ENCODE measurements around the gene HSPB1.
"Not testable (repeated sequence)": the region's sequence is repeated elsewhere in the genome, so short reads cannot be mapped to it uniquely, and the experiment has no call there.

The HSPB1 gene

DNA sequence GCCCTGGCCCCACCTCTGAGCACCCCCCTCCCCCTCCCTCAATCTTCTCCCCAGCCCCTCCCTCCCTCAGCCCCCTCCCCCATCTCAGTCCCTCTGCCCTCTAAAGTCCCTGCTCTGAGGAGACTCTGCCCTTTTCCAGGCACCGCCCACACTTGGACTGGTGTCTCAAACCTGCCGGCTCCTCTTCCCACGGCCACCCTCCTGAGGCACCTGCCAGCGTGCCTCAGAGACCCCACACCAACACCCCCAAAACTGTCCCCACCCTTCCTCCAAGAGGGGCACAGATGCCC, 34.6 kb upstream of the HSPB1 start:
- no peak overlapping the region for H3K4me3 ChIP-seq (ENCODE audit: low read length)
- H3K36me3 ChIP-seq (ENCODE audit: control insufficient read depth, insufficient read depth, low read length, severe bottlenecking), result no peaks in the 10 kb centered on the region
- no peak for DNase-seq (ENCODE audit: low read depth)
- no peaks in the 10 kb centered on the region for H3K9me3 ChIP-seq (ENCODE audit: control insufficient read depth, low read length)
- peaks cover 32% of the 10 kb centered on the region for H3K27me3 ChIP-seq (replicated peaks; ENCODE audit: control insufficient read depth, insufficient read depth, low read length)
- H3K4me1 ChIP-seq (ENCODE audit: control insufficient read depth, insufficient read depth, low read length), result peaks cover 4% of the 10 kb centered on the region
- H3K9ac ChIP-seq (ENCODE audit: low read length), result no peak overlapping the region

DNA sequence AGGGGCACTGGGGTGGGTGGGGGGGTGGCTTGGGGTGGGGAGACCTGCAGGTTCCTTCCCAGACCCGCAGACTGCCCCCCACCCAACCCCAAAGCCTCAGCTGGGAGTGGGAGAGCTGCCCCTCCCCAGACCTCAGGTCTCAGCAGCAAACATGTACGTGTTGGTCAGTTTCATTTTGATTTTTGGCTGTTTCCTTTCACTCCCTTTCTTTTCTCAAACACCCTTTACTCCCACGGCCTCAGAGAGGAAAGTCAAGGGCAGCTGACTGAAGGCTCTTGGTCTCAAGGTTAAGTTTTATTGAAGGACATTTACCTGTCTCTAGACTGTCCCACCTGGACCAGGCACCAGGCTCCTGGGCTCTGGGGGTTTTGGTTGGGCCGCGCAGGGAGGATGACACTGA, 34.1 kb upstream of the HSPB1 start:
- Histone ChIP-seq H3K4me3 (ENCODE audit: low read length) (no peak overlapping the region), H3K27me3 (replicated peaks; ENCODE audit: control insufficient read depth, insufficient read depth, low read length) (peaks cover 37% of the 10 kb centered on the region), H3K36me3 (ENCODE audit: control insufficient read depth, insufficient read depth, low read length, severe bottlenecking) (no peaks in the 10 kb centered on the region)

DNA sequence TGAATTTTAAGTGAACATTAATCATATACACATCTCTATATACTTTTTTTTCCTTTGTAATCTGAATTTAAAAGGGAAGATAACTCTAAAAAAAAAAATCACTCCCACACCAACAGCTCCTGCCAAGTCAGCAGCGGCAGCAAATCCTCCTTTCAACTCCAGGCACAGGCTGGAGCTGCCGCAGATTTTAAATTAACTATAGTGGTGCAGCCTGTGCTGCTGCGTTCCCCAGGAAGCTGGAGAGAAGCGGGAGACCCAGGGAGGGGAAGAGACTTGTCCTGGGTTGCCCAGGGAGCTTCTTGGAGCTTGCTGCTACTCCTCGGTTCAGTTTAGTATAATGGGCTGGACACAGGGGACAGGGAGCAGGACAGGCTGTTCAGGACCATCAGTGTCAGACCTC, 32.6 kb upstream of the HSPB1 start:
- Histone ChIP-seq H3K36me3 (ENCODE audit: control insufficient read depth, insufficient read depth, low read length, severe bottlenecking) (no peaks in the 10 kb centered on the region), H3K27me3 (replicated peaks; ENCODE audit: control insufficient read depth, insufficient read depth, low read length) (peaks cover 49% of the 10 kb centered on the region), H3K4me1 (ENCODE audit: control insufficient read depth, insufficient read depth, low read length) (peaks cover 4% of the 10 kb centered on the region), H3K9ac (ENCODE audit: low read length) (no peak overlapping the region), H3K4me3 (ENCODE audit: low read length) (no peak overlapping the region), H3K9me3 (ENCODE audit: control insufficient read depth, low read length) (no peaks in the 10 kb centered on the region)
- DNase-seq (ENCODE audit: low read depth), result peak; percentile 15

More for the DNA sequence above, 34.1 kb upstream of the HSPB1 start:
- Histone ChIP-seq H3K4me1 (ENCODE audit: control insufficient read depth, insufficient read depth, low read length) (peaks cover 4% of the 10 kb centered on the region), H3K9ac (ENCODE audit: low read length) (no peak overlapping the region), H3K9me3 (ENCODE audit: control insufficient read depth, low read length) (no peaks in the 10 kb centered on the region)
- DNase-seq (ENCODE audit: low read depth), result no peak

DNA sequence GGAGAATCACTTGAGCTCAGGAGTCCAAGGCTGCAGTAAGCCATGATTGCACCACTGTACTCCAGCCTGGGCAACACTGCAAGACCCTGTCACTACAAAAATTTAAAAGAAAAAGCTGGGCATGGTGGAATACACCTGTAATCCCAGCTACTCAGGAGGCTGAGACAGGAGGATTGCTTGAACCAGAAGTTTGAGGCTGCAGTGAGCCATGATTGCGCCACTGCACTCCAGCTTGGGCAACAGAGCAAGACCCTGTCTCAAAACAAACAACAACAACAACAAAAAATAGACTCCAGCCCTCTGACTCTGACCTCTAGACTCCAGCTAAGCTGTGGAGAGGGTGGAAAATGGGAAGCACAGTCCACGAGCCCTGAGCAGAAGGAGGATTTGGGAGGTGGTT, 31.1 kb upstream of the HSPB1 start:
- H3K4me1 ChIP-seq (ENCODE audit: control insufficient read depth, insufficient read depth, low read length); DNase-seq (ENCODE audit: low read depth); H3K36me3 ChIP-seq (ENCODE audit: control insufficient read depth, insufficient read depth, low read length, severe bottlenecking); H3K9me3 ChIP-seq (ENCODE audit: control insufficient read depth, low read length); H3K9ac ChIP-seq (ENCODE audit: low read length); H3K4me3 ChIP-seq (ENCODE audit: low read length): not testable (repeated sequence)
- peaks cover 49% of the 10 kb centered on the region for H3K27me3 ChIP-seq (replicated peaks; ENCODE audit: control insufficient read depth, insufficient read depth, low read length)

DNA sequence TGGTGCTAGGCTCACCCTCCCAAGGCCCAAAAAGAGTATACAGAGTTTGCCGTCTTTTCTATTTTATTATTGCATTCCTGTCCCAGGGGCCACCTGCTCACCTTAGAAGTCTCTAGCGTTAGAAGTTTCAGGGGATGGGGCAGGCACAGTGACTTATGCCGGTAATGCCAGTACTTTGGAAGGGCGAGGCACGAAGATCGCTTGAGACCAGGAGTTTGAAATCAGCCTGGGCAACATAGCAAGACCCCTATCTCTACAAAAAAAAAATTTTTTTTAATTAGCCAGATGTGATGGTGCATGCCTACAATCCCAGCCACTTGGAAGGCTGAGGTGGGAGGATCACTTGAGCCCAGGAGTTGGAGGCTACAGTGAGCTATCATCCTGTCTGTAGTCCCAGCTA, 30.3 kb upstream of the HSPB1 start:
- peaks cover 48% of the 10 kb centered on the region for H3K27me3 ChIP-seq (replicated peaks; ENCODE audit: control insufficient read depth, insufficient read depth, low read length)

DNA sequence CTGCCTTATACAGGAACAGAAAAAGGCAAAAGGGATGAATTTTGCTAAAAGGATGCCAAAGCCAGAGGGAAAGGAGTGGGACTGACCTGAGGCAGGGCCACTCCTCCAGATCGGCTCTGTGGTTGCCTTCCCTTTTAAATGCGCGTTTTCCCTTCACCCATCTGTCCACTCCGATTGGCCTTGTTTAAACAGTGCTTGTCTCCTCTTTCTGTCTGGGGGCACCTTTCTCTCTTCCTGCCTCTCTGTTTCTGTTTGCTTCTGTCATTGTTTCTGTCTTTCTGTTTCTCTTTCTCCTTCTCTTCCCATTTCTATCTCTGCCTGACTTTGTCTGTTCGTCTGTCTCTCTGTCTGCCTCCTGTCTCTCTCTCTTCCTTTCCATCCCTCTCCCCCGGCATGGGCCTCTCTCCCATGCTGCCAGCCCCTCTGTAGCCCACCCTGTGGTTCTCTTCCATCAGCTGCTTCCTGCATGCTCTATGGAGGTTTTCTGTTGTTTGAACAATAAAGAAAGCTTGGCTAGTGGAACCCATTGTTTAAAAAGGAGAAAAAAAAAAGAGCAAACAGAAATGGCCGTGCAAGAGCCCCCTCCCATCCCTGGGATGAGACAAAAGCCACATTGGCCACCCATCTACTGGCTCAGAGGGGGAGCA, 29.5 kb upstream of the HSPB1 start:
- Histone ChIP-seq H3K4me1 (ENCODE audit: control insufficient read depth, insufficient read depth, low read length) (no peaks in the 10 kb centered on the region), H3K27me3 (replicated peaks; ENCODE audit: control insufficient read depth, insufficient read depth, low read length) (peaks cover 49% of the 10 kb centered on the region), H3K36me3 (ENCODE audit: control insufficient read depth, insufficient read depth, low read length, severe bottlenecking) (no peaks in the 10 kb centered on the region), H3K4me3 (ENCODE audit: low read length) (no peak overlapping the region), H3K9ac (ENCODE audit: low read length) (no peak overlapping the region), H3K9me3 (ENCODE audit: control insufficient read depth, low read length) (no peaks in the 10 kb centered on the region)
- no peak for DNase-seq (ENCODE audit: low read depth)

More for the DNA sequence above, 30.3 kb upstream of the HSPB1 start:
- H3K9ac ChIP-seq (ENCODE audit: low read length), result no peak overlapping the region
- H3K4me1 ChIP-seq (ENCODE audit: control insufficient read depth, insufficient read depth, low read length), result peaks cover under 1% of the 10 kb centered on the region
- DNase-seq (ENCODE audit: low read depth), result no peak
- H3K4me3 ChIP-seq (ENCODE audit: low read length), result no peak overlapping the region
- no peaks in the 10 kb centered on the region for H3K9me3 ChIP-seq (ENCODE audit: control insufficient read depth, low read length)
- H3K36me3 ChIP-seq (ENCODE audit: control insufficient read depth, insufficient read depth, low read length, severe bottlenecking), result no peaks in the 10 kb centered on the region

DNA sequence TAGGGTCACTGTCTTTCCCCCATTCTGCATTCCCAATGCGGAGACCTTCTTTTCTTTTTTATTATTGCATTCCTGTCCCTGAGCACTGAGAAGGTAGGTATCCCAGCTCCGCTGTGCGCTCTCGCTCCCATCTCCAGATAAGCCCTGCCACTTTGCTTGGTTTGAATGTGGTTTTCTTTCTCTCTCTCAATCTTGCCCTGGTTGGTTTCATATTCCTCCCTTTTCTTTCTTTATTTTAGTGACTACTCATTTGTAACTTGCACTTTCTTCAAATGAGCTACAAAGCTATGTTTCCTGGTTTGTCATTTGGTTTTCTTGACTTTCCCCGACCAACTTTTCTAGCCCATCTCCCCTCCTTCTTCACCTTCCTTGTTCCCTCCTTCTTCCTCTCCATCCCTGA, 29.0 kb upstream of the HSPB1 start:
- Histone ChIP-seq H3K4me1 (ENCODE audit: control insufficient read depth, insufficient read depth, low read length) (no peaks in the 10 kb centered on the region), H3K36me3 (ENCODE audit: control insufficient read depth, insufficient read depth, low read length, severe bottlenecking) (no peaks in the 10 kb centered on the region), H3K4me3 (ENCODE audit: low read length) (no peak overlapping the region), H3K9ac (ENCODE audit: low read length) (no peak overlapping the region), H3K9me3 (ENCODE audit: control insufficient read depth, low read length) (no peaks in the 10 kb centered on the region), H3K27me3 (replicated peaks; ENCODE audit: control insufficient read depth, insufficient read depth, low read length) (peaks cover 48% of the 10 kb centered on the region)
- no peak for DNase-seq (ENCODE audit: low read depth)

DNA sequence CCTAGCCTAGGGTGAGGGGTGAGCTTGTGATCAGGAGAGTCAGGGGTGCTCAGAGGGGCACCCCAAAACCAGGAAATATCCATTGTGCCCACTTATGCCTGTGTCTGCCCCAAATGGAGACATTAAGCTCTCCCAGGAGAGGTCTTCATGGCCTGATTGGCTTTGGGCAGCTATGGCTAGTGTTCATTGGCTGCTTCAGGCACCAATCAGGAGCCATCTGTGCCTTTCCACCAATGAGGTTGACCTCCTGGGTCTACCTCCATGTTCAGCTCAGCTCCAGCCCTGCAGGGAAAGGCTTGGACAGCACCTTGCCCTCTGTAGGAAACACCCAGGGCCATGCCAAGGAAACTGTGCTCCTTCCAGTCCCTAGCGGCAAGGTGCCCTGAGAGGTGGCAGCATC, 23.9 kb upstream of the HSPB1 start:
- Histone ChIP-seq H3K9me3 (ENCODE audit: control insufficient read depth, low read length) (no peaks in the 10 kb centered on the region), H3K4me3 (ENCODE audit: low read length) (no peak overlapping the region), H3K4me1 (ENCODE audit: control insufficient read depth, insufficient read depth, low read length) (no peaks in the 10 kb centered on the region), H3K36me3 (ENCODE audit: control insufficient read depth, insufficient read depth, low read length, severe bottlenecking) (no peaks in the 10 kb centered on the region), H3K27me3 (replicated peaks; ENCODE audit: control insufficient read depth, insufficient read depth, low read length) (peaks cover 23% of the 10 kb centered on the region), H3K9ac (ENCODE audit: low read length) (no peak overlapping the region)
- DNase-seq (ENCODE audit: low read depth), result no peak

DNA sequence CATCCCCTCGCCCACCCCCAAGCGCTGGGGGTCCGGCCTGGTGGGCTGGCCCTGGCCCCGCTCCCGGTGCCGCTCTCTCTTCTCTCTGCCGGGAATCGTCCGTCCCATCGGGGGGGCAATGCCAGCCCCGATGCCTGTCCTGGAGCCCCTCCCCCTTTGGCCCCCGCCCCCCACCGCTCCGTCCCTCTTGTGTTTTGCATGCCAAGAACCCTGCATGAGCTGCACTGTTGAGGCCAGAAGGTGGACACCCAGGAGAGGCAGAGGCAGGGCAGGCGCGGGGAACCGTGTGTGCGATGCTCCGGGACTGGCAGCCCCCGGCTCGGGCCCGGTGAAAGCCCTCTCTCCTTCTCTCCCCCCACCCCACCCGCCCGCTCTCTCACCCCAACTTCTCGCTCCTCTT, 22.1 kb upstream of the HSPB1 start:
- Histone ChIP-seq H3K4me1 (ENCODE audit: control insufficient read depth, insufficient read depth, low read length) (no peaks in the 10 kb centered on the region), H3K36me3 (ENCODE audit: control insufficient read depth, insufficient read depth, low read length, severe bottlenecking) (no peaks in the 10 kb centered on the region), H3K4me3 (ENCODE audit: low read length) (no peak overlapping the region), H3K9ac (ENCODE audit: low read length) (no peak overlapping the region), H3K9me3 (ENCODE audit: control insufficient read depth, low read length) (no peaks in the 10 kb centered on the region), H3K27me3 (replicated peaks; ENCODE audit: control insufficient read depth, insufficient read depth, low read length) (peaks cover 12% of the 10 kb centered on the region)
- DNase-seq (ENCODE audit: low read depth), result no peak

DNA sequence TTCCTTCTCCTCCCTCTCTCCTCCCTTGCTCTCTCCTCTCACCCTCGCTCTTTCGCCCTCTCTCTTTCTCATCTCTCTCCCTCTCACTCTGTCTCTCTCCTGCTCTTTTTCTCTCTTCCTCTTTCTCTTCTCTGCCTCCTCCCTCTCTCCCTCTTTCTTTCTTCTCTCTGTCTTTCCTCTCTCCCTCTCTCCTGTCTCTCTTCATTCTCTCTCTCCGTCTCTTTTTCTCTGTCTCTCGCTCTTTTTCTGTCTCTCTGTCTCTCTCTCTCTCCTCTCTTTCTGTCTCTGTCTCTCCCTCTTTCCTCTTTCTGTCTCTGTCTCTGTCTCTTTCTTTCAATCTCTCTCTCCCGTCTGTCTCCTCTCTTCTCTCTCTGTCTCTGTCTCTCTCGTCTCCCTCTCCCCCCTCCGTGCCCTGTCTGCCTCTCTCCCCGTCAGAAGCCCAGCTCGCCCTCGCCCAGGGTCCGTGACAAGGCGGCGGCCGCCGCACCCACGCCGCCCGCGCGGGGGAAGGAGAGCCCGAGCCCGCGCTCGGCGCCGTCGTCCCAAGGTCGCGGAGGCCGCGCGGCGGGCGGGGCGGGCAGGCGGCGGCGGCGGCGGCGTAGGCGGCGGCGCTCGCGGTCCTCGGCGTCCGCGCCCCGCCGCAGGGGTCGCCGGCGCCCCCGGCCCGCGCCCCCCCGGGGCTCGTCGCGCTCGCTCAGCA, 21.3 kb upstream of the HSPB1 start:
- H3K27me3 ChIP-seq (replicated peaks; ENCODE audit: control insufficient read depth, insufficient read depth, low read length), result peaks cover 12% of the 10 kb centered on the region
- peak overlapping the region; percentile 42 for H3K9ac ChIP-seq (ENCODE audit: low read length)
- H3K4me3 ChIP-seq (ENCODE audit: low read length), result peak overlapping the region; percentile 66

DNA sequence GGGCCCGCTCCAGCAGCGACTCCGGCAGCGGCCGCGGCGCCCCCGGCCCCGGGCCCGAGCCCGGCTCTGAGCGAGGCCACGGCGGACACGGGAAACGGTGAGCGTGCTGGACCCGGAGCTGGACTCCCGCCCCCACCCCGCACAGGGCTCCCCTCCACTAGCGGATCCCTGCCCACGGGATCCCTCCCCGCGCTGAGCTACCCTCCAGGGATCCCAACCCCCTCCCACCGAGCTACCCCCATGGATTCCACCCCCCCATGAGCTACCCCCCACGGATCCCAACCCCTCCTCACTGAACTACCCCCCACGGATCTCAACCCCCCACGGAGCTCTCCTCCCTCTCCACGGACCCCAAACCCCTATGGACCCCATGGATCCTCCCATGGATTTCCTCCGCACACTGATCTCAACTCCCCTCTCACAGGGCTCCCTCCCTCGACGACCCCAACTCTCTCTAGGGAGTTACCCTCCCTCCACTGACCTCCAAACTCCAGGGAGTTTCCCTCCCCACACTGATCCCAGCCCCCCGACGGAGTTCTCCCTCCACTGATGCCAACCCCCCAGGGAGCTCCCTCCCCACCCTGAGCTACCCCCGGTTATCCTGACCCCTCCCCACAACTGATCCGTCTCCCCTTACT, 20.6 kb upstream of the HSPB1 start:
- Histone ChIP-seq H3K36me3 (ENCODE audit: control insufficient read depth, insufficient read depth, low read length, severe bottlenecking) (no peaks in the 10 kb centered on the region), H3K9ac (ENCODE audit: low read length) (no peak overlapping the region), H3K4me1 (ENCODE audit: control insufficient read depth, insufficient read depth, low read length) (no peaks in the 10 kb centered on the region), H3K9me3 (ENCODE audit: control insufficient read depth, low read length) (no peaks in the 10 kb centered on the region), H3K27me3 (replicated peaks; ENCODE audit: control insufficient read depth, insufficient read depth, low read length) (peaks cover 11% of the 10 kb centered on the region), H3K4me3 (ENCODE audit: low read length) (peak overlapping the region; percentile 47)
- no peak for DNase-seq (ENCODE audit: low read depth)

More for the DNA sequence above, 21.3 kb upstream of the HSPB1 start:
- Histone ChIP-seq H3K4me1 (ENCODE audit: control insufficient read depth, insufficient read depth, low read length) (no peaks in the 10 kb centered on the region), H3K9me3 (ENCODE audit: control insufficient read depth, low read length) (no peaks in the 10 kb centered on the region), H3K36me3 (ENCODE audit: control insufficient read depth, insufficient read depth, low read length, severe bottlenecking) (no peaks in the 10 kb centered on the region)
- DNase-seq (ENCODE audit: low read depth), result peak; percentile 65

Measured in adipocyte (in vitro differentiated cells).